Embryonic facial prominence (tissue), 1 donor: ENCODE measurements around the gene SCYGR6.
"Not testable (repeated sequence)": the region's sequence is repeated elsewhere in the genome, so short reads cannot be mapped to it uniquely, and the experiment has no call there.

Experiments used
- DNase-seq: peaks from one replicate; pipeline ENCODE4 v3.0.0-alpha.2; 2016; ENCODE audit errors: extremely low spot score

Gene SCYGR6, protein sequence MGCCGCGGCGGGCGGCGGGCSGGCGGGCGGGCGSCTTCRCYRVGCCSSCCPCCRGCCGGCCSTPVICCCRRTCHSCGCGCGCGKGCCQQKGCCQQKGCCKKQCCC

GRCh38 chr2:227724394-227725039 is at the start of gene SCYGR6:
Gene SCYGR6, minus strand, starts transcription at chr2:227724757. Its CDS starts 0 bp downstream, at chr2:227724757.
- DNase-seq: no peak

DNA sequence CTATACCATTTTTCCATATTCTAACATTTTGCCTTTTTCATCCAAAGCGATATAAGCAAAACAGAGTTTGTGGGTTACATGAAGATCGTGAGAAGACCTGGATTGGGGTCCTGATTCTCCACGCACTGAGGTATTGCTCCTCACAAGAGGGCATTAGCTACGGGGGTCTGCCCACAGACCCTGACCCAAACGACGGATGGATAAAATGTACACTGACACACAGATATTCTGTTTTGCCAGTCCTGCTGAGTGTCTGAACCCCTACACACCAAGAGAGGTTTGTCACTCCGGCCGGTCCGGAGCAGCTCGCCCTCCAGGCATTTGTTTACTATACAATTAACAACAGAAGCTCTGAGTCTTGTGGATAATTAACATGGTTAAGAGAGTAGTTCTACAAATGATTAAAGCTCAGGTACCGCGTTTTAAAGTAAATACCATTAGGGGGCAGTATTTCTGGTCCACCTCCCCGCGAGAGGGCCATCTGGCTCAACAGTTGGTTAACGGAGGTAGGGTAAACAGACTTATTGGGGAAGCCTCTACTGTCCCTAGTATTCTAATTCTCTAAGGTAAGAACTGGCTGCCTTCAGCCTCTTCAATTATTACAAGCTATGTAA is 49.6 kb upstream of the SCYGR6 start:
- DNase-seq: no peak

DNA sequence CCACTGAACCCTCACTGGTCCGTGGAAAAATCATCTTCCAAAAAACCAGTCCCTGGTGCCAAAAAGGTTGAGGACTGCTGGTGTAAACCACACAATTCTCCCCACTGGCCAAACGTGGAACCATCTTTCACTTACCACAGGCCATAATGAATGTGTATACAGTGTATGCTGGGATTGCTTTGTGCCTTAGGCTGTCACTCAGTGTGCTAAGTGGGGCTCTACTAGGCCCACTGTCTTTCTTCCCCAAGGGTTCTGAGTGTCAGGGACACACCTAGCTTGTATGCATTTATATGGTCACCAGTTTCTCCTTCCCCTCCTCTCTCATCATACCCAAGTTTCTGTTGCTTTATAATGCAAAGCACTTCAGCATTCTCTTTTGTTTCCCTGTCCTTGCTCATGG is 48.4 kb upstream of the SCYGR6 start:
- DNase-seq: no peak

GRCh38 chr2:227772197-227772661 is 47.7 kb upstream of the SCYGR6 start:
- no peak for DNase-seq

GRCh38 chr2:227767830-227768229 is 43.3 kb upstream of the SCYGR6 start:
- no peak for DNase-seq

GRCh38 chr2:227766373-227766883 is 41.9 kb upstream of the SCYGR6 start:
- DNase-seq: no peak

DNA sequence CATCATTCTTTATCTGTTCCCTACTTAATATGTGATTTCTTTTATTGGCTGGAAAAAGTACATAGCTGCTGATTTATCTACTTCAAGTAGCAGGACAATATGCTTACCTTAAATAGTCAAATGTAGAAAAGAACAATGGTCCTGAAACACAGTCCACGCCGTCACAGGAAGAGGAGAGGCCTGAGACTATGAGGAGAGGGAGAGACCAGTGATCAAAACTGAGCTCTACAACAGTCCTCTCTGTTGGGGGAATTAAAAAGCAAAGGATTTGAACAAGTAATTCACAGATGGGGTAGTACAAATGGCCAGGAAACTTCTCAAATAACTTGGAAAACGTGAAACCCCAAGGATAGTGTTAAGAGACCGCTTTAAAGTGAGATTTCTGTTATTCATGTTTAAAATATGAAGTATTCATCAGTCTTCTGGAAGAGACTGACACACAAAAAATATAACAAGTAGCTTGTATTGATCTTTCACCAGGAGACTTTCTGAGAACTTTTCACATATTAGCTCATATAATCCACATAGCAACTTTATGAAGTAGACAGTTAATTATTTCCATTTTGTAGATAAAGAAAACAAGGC is 41.3 kb upstream of the SCYGR6 start:
- DNase-seq: no peak

GRCh38 chr2:227761740-227762476 is 37.4 kb upstream of the SCYGR6 start:
- DNase-seq: no peak

GRCh38 chr2:227759411-227760118 is 35.0 kb upstream of the SCYGR6 start:
- no peak for DNase-seq

GRCh38 chr2:227756261-227756660 is 31.7 kb upstream of the SCYGR6 start:
- not testable (repeated sequence) for DNase-seq

GRCh38 chr2:227748079-227748478 is 23.5 kb upstream of the SCYGR6 start:
- no peak for DNase-seq

DNA sequence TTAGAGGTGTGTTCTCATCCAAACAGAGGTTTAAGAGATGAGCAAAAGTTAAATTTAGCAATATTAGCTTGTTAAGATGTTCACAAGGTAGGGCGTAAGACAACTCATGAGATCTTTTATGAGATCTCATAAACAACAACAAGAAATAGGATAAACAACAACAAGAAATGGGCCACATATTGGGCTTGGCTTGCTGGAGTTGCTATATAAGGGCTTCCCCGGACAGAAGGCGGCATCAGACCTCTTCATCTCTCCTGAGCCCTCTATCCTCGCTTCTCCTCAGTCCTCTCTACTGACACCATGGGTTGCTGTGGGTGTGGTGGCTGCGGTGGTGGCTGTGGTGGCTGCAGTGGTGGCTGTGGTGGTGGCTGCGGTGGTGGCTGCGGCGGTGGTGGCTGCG is 21.0 kb upstream of the SCYGR6 start, which contains the start of gene SCYGR8:
SCYGR8 (plus strand) TSS at position 301 of the 400 bp plus-strand sequence; CDS start at position 301, 0 bp downstream.
- no peak for DNase-seq

DNA sequence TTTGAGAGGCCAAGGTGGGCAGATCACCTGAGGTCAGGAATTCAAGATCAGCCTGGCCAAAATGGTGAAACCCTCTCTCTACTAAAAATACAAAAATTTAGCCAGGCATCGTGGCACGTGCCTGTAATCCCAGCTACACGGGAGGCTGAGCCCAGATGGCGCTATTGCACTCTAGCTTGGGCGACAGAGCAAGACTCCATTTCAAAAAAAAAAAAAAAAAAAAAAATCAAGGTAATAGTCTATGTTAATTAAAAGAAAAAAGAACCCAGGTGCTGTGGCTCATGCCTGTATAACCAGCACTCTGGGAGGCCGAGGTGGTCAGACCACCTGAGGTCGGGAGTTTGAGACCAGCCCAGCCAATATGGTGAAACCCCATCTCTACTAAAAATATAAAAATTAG is 16.1 kb upstream of the SCYGR6 start:
- DNase-seq: not testable (repeated sequence)

DNA sequence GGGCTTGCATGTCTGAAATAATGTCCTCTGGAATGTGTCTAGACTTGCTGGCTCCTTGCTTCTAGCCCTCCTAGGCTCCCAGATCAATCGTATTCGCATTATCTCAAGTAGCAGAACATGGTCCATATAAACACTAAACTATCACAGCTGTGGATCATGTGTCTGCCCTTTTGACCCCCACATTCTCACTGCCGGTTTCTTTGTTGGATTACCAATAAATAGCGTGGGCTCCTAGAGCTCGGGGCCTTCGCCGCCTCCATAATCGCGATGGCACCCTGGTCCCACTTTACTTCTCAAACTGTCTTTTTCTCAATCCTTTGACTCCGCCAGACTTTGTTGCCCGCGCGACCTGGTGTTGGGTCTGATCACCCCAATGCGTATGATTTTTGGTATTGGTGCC is 14.8 kb upstream of the SCYGR6 start:
- DNase-seq: no peak

- DNase-seq: no peak
These were observed 3.5 kb upstream of the SCYGR6 start, which contains the start of gene SCYGR7 for GRCh38 chr2:227728035-227728434. Gene SCYGR7, plus strand, starts transcription at chr2:227728335. Its CDS starts 0 bp downstream, at chr2:227728335.

GRCh38 chr2:227722821-227723220 is 1.7 kb downstream of the SCYGR6 start:
- not testable (repeated sequence) for DNase-seq

- no peak for DNase-seq
These were observed 3.9 kb downstream of the SCYGR6 start for GRCh38 chr2:227720680-227721079.

DNA sequence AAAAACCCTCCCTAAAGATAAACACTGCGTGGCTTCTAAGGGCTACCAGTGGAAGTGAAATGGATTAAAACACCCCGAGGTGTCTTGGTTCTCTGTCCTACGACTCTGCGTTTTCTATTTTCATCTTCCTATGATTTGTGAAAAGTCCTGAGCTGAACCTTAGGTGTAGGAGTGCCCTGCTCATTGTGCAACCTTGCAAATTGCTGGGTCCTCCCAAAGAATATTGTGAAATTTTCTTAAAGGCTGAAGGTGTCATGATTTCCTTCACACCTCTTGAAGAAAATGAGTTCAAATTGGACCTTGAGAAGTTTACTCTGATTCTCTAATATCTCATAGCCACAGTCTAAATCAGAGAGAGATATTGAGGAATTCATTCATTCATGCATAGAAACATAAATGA is 4.9 kb downstream of the SCYGR6 start:
- no peak for DNase-seq

DNA sequence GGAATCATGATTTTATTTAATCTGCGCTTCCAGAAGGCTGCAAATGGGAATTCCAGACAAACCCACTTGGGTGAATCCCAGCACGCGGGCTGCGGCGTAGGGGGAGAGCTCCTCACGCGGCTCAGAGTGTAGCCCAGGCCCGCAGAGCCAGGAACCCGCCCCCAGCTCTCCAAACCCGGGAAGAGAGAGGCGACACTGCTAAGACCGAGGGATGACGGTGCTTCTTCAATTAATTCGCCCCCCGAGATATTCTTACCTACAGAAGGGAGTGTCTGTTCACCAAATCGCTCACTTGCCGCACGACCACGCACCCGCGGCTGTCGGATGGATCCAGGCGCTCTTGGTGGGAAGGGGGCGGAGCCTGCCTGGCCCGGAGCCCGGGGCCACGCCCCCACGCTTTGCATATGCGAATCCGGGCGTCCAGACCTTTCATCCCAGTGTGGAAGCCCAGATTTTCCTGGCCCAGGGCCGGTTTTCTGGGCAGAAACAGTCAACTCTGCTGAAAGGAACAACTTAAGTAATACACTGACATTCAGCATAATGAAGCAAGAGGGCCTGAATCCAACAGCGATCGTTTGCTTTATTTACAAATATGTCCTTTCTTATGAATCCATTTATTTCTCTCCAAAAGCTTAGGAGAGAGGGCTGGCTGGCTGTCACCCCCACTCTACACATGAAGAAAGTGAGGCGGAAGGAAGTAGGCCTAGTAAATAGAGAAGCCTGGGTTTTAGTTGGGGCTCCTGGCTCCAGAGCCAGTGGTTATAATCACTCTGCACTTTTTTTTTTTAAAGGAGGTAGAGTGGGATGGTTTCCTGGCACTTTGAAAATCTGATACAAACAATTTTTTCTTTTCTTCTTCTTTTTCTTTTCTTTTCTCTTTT is 6.6 kb downstream of the SCYGR6 start, which contains the start of gene SLC19A3:
SLC19A3 (minus strand) TSS at position 342 of the 881 bp plus-strand sequence. CDS start 15,710 bp downstream, outside the sequence.
- peak; percentile 51 for DNase-seq

GRCh38 chr2:227716501-227716900 is 8.1 kb downstream of the SCYGR6 start:
- DNase-seq: no peak
